ENCODE measurements around the gene GTF2H2C_2.
"Not testable (repeated sequence)": the region's sequence is repeated elsewhere in the genome, so short reads cannot be mapped to it uniquely, and the experiment has no call there.

Gene GTF2H2C_2

GRCh38 chr5:70415117-70415516 is at the start of gene GTF2H2C_2:
Gene GTF2H2C_2 (plus strand): TSS chr5:70415368.
- DNase-seq: not testable (repeated sequence)

GRCh38 chr5:70400984-70401686 is 14.0 kb upstream of the GTF2H2C_2 start:
- DNase-seq: not testable (repeated sequence)

DNA sequence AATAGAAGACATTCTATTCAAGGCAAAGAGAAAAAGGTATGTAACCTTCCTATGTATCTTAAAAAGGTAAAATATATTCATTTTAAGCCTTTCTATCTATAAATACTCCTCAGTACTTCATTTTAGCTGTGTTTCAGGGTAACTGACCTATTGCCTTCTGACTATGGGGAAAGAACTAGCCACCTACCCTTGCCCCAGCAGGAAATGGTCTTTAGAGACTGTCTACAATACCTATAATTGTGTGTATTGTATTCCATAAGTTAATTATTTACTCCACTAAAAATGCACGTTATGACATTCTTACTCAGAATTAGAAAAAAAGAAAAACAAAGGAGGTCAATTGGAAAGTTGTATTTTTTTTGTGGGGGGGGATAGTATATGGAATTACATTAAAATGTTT is 6.2 kb downstream of the GTF2H2C_2 start:
- DNase-seq: not testable (repeated sequence)

- DNase-seq: not testable (repeated sequence)
These were observed 8.0 kb downstream of the GTF2H2C_2 start for GRCh38 chr5:70423215-70423614.

- DNase-seq: not testable (repeated sequence)
These were observed 23.4 kb downstream of the GTF2H2C_2 start for GRCh38 chr5:70438518-70438917.

DNA sequence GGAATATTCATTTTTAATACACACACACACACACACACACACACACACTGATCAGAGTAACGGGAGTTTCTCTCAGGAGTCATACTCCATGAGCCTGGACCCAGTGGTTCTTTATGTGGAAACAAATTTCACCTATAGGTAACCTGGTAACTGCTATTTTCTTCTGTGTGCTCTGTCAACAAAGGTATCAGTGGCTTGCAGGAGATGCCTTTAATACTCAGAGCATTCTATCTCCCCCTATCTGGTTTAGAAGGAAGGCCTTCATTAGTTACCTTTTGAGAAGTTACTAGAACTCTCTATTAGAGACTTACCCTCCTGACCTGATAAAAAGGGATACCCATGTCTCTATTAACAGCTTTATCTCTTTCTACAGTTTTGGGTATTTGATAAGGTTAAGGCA is 34.4 kb downstream of the GTF2H2C_2 start:
- not testable (repeated sequence) for DNase-seq

GRCh38 chr5:70451249-70451984 is 36.2 kb downstream of the GTF2H2C_2 start:
- DNase-seq: not testable (repeated sequence)

DNA sequence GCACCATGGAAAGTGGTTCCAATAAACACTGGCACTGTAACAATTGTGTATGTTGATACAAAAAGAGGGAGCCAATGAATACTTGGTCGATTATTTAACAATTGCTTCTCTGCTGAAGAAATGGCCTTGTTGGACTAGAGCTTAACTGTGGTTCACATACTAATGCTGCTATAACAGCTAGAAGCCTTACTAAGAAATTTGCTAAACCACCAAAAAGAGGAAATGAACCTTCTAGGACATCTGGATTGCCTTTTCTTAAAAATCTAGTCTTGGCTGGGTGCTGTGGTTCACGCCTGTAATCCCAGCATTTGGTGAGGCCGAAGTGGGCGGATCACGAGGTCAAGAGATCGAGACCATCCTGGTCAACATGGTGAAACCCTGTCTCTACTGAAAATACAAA is 41.9 kb downstream of the GTF2H2C_2 start:
- DNase-seq: not testable (repeated sequence)

DNA sequence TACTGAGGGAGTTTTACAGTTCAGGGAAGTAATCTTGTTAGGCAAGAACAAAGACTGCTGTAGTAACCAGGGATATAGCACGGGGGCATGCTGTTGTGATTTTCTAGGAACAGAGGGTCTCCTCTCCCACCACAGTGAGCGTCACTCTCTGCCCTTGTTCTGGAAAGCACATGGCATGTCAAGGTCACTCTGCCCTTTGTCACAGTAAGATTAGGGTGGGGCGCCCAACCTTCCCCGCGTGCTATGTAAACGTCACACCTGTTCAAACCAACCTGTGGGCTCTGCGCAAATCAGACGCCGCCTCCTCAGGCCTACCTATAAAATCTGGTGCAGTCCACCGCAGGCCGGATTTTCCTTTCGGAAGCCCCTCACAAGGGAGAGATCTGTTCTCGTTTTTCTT is 44.0 kb downstream of the GTF2H2C_2 start:
- DNase-seq: not testable (repeated sequence)

GRCh38 chr5:70461984-70462383 is 46.8 kb downstream of the GTF2H2C_2 start:
- not testable (repeated sequence) for DNase-seq

DNA sequence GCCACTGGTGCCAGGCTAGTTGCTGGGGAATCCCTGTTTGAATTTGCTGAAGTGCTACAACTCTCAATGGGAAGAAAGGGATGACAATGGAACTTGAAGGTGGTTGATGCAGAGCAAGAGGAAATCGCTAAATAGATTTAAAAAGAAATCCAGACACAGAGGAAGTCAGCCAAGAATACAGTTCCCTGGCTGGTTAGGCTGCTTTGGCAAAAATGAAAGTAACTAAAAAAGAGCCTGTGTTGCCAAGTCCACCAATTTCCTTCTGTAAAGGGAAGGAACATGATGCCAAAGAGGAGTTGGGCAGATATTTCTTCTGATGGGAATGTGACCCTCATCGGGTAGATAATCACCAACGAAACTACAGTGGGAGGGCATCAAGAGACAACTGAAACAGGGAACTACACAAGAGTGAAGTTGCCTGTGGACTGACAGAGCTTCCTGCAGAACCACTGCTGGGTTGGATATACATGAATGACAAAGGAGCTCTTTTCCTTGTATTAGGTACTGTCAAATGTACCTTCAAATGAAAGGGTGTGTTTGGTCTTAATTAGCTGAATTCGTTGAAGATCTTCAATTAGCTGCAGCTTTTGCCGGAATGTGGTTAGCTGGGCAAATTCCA is 49.0 kb downstream of the GTF2H2C_2 start:
- not testable (repeated sequence) for DNase-seq

DNA sequence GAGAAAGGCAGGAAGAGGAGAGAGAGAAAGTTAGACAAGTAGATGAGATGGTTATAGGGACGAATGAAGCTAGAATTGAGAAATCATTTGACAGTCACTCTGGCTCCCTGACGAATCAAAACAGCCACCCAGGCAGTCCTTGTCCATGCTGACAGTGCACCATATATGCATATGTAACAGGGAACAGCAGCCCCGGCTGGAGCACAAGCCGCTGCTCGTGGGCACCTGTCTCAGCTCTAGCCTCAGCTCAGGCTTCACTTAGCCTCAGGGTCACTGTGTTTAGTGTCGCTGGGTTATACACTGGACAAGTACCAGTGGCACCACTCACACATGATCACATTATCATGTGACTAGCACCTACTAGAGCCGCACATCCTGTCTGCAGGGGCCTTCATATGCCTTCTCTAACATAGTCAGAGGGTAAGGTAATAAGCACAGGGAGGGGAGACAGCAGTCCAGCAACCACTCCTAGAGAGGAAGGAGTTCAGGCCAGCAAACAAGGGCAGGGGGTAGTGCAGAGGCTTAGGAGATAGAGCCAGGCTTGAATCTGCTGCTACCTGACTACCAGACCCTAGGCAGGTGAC is 54.9 kb downstream of the GTF2H2C_2 start:
- not testable (repeated sequence) for DNase-seq
